ENCODE results near the gene PHACTR4.
"Not testable (repeated sequence)": the region's sequence is repeated elsewhere in the genome, so short reads cannot be mapped to it uniquely, and the experiment has no call there.

PHACTR4 gene

DNA sequence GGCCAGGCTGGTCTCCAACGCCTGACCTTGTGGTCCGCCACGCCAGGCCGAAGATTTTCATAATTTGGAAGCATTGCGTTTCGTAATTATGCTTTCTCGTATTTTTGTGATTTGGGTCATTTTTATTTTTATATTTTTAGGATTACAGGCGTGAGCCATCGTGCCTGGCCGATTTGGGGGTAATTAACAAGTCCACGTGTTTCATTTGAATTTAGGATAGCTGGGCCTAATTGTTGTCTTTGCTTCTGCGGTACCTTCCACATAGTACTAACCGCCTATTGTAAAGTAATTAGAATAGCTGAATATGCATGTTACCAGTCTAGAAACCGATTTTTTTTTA lies 137.3 kb downstream of the PHACTR4 start:
- DNase-seq, result no peak

DNA sequence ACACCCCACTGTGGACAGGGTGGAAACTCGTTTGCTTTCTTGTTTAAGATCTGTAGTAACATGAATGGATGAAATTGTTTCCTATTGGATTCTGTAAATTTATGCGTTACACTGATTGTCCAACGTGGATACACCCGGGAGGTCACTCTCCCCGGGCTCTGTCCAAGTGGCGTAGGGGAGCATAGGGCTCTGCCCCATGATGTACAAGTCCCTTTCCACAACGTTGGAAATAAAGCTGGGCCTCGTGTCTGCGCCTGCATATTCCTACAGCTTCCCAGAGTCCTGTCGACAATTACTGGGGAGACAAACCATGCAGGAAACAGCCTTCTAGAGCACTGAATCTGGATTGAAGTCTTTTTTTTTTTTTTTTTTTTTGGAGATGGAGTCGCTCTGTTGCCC lies 137.7 kb downstream of the PHACTR4 start:
- no peak for DNase-seq

DNA sequence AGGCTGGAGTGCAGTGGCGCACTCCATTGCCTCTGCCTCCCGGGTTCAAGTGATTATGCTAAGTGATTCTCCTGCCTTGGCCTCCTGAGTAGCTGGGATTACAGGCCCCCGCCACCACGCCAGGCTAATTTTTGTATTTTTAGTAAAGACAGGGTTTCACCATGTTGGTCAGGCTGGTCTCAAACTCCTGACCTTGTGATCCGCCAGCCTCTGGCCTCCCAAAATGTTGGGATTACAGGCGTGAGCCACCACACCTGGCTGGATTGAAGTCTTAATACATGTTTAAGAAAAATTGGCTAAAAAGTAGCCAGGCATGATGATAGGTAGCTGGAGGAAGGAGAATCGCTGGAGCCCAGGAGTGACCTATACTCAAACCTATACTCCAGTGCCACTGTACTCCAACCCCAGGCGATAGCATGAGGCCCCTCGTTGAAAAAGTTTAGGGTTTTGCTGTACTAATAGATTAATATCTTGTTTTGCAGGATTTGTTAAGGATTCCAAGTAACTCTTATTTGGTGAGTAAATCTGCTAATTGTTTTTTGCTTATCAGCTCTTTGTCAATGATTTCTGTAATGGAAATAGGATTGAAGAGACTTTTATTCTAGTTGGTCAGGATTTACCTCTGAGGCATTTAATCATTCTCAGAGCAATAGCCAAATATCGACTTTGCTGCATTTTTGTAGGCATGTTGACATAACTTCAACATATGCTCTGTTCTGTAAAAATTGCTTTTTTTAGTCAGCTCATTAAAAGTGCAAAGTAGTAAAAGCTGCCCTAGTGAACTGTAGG lies 138.3 kb downstream of the PHACTR4 start:
- DNase-seq, result no peak

DNA sequence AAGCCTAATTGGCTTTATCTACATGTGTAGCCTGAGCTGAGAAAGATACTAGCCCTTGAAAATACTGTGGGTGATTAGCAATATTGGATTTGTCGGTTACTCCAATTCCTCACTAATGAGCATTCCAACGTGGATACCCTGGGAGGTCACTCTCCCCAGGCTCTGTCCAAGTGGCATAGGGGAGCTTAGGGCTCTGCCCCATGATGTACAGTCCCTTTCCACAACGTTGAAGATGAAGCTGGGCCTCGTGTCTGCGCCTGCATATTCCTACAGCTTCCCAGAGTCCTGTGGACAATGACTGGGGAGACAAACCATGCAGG lies 138.9 kb downstream of the PHACTR4 start:
- DNase-seq, result no peak

DNA sequence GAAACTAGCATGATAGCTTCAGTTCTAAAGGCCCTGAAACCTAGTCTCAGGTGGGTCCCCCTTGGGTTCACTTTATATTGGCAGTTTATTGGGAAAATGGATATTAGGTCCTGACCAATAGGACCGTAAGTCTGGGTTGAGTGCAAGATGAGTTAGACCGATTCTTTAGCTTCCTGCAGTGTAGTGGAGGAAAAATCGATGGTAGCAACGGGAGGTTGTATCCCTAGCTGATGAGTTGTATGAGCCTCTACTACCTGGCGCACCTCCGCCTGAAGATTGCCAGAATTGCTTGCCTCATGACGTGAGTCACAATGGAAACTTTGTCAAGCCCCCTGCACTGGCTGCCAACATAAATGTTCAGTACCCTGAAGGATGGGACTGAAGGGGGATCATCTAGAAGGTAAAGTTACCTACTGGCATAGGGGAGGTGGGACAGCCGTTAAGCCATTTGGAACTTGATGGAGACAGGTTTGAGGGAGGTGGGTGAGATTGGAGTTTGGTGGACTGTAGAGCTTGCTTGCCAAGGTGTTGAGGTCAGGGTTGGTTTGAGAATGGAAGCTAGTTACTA lies 140.2 kb downstream of the PHACTR4 start:
- no peak for DNase-seq

DNA sequence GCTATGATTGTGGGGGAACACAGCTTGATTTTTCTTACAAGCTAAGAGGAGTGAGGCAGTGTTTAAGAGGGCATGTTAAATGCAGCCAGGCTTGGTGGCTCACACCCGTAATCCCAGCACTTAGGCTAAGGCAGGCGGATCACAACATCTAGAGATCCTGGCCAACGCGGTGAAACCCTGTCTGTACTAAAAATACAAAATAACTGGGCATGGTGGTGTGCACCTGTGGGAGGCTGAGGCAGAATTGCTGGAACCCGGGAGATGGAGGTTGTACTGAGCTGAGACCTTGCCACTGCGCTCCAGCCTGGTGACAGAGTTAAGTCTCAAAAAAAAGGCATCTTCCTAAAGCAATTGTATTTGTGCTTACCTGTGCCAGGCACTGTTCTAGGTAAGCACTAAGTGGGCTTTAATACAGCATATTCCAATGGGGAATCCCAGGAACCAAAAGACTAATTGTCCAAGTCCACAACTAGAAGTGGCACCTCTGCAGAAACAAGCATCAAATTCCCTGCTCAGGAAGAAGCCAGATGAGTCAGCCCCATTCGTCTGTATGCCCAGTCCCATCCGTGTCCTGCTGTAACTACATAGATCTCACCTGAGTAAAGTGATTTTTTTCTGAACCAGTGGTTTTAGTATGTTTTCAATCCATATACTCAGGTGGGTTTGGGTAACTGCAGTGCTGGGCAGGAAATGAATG lies 140.9 kb downstream of the PHACTR4 start:
- DNase-seq, result no peak

DNA sequence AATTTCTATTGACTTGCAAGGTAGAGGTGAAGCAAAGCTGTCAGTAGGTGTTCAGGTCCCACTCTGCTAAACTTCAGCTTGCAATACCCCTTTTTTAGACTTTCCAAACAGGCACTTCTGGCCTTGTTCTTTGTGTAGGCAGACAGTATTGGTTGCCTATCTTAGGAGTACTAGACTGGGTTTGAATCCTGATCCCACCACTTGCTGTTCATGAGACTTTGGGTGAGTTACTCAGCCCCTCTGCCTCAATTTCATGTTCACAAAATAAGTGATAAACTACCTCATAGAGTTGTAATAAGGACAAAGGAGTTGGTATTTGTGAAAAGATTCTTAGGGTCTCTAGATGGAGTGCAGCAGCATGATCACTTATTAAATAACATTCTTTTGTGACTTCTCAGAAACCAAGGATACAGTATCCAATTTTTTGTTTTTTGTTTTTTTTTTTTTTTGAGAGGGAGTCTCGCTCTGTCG lies 141.5 kb downstream of the PHACTR4 start:
- DNase-seq, result no peak

DNA sequence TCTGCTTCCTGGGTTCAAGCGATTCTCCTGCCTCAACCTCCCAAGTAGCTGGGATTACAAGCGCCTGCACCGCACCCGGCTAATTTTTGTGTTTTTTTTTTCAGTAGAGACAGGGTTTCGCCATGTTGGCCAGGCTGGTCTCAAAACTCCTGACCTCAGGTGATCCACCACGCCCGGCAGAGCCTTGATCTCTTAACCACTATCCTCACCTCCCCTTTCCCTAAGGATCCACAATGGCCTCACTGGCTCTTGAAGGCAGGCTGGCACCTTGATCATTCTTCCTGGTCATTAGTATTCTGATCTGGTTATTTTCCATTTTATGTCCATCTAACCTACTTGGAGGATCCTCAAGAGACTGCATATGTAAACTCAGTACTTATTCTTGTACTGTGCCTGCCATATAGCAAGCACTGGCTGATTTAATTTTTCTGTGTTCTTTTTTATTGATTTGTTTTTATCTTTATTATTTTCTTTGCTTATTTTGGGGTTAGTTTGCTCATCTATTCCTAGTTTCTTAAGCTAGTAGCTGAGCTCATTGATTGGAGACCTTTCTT lies 142.6 kb downstream of the PHACTR4 start:
- no peak for DNase-seq

DNA sequence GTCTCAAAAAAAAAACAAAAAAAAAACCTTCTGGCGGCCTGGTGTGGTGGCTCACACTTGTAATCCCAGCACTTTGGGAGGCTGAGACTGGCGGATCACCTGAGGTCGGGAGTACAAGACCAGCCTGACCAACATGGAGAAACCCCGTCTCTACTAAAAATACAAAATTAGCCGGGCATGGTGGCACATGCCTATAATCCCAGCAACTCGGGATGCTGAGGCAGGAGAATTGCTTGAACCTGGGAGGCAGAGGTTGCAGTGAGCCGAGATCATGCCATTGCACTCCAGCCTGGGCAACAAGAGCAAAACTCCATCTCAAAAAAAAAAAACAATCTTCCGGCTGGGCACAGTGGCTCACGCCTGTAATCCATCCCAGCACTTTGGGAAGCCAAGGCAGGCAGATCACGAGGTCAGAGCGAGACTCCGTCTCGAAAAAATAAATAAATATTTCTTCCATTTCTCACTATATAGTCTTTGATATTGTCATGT lies 144.9 kb downstream of the PHACTR4 start:
- DNase-seq, result not testable (repeated sequence)

DNA sequence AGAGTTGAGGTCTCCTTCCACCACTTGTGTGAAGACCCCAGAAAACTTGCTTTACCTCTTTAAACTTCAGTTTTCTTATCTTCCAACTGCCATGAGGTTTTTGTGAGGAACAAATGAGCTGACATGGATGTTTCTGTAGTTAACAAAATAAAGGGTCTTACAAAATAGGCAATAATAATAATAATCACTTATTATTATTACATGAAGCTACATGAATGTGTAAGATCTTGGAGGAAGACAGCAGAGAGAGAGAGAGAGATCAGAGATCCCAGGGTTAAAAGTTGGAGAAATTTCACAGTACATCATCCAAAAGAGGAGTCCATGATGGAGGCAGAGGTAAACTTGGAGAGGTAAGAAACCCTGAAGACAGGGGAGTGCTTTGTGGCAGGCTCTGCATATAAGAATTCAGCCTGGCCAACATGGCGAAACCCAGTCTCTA lies 147.0 kb downstream of the PHACTR4 start:
- no peak for DNase-seq

DNA sequence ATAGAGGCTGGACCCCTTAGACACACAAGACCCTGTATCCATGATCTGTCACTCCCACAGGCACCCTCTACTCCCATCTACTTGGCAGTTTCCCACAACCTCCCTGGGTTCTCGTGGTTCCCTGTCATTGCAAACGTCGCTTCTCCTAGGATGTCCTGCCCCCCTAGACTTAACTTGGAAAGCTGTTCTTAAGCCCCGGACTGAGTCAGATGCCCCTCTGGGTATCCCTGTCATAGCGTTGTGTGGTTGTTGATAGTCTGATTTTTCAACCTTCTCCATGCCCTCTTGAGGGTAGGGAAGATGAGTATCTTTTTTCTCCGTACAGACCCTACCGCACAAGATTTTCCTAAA lies 148.1 kb downstream of the PHACTR4 start:
- no peak for DNase-seq

DNA sequence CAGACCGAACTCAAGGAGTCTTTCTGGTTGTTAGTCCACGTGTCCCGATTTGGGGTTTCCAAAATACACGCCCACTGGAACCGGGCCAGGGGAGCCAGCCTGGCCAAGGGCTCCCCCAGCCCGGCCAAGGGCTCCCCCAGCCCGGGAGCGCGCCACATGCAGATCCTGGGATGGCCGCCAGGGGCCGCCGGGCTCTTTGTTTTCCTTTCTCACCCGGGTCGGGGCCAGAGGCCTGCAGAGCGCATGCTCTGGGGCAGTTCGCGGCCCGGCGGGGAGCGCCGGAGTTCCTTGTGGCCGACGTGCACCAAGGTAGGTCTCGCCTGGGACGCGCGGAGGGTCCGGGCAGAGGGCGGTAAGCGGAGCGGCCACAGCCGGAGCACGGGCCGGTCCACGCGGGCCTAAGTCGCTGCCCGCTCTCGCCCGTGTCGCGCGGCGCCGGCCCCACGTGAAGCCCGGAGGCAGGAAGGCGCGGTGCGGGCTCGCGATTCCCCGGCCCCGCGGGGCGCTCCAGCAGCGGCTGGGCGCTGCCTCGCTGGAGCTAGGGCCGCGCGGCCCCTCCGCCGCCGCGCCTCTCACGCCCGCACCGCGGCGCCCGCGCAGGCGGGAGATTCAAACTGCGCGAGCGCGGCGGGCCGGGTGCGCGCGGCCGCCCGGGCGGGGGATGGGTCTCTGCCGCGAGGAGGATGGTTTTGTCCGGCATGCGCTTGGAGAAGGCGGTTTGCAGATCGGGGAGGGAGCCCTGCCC lies 148.6 kb downstream of the PHACTR4 start:
- no peak for DNase-seq

DNA sequence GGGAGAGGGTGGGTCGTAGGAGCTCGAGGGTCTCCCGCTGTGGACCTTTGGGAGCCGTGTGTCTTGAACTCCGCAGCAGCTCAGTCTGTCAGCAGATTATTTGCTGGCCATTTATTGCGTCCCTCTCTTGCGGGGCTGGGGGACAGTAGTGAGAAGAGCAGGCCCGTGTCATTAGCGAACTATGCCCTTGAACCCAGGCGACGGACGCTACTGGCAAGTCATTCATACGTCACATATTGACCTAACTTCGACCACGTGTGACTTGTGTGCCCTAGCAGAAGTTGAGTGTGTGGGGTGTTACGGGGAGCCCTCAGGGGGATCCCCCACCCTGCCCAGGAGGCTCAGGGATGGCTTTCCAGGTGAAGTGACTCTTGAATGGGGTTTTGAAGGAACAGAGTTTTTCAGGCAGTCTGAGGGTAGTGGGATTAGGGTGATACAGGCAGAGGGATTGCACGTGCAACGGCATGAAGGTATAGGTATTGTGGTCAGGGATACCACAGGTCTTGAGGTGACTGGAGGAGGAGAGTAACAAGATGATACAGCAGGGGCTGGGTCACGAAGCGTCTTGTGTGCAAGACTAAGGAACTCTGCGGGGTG lies 149.3 kb downstream of the PHACTR4 start:
- no peak for DNase-seq

DNA sequence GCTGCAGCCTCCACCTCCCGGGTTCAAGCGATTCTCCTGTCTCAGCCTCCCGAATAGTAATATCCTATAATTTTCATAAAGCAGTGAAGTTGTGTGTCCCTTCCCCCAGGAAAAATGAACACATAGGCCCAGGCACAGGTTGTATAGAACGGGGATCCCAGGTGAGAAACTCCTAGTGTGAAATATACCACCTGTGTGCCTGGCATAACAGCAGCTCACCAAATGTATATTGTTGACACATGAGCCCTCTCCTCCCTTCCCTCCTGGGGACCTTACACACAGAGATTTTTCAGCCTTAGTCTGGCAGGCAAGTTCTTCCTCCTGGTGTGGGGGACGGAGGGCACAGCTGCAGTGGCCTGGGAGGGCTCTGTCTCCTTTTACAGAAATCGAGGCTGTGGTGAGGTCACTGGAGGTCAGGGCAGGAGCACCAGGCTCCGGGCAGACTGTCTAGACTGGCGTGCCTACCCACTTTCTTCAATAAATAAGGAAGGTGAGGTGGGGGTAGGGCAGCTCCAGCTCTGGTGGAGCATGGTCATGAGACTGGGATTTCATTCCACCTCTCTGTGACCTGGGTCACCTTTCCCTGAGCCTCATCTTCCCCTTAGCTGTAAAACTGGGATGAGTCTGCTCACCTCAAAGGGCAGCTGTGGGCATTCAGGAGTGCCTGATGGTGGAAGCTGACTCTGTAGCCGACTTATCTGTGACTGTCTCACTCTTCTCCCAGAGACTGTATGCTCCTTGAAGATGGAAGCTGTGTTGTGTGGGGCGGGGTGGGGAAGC lies 150.6 kb downstream of the PHACTR4 start:
- DNase-seq, result no peak

DNA sequence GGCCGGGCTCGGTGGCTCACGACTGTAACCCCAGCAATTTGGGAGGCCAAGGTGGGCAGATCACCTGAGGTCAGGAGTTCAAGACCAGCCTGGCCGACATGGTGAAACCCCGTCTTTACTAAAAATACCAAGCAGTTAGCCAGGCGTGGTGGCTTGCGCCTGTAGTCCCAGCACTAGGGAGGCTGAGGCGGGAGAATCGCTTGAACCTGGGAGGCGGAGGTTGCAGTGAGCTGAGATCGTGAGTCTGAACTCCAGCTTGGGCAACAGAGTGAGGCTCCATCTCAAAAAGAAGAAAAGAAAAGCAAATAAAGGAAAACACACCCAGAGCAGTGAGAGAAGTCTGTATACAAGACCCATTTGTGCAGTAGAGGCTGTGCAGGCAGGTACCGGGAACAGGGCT lies 151.3 kb downstream of the PHACTR4 start:
- not testable (repeated sequence) for DNase-seq

DNA sequence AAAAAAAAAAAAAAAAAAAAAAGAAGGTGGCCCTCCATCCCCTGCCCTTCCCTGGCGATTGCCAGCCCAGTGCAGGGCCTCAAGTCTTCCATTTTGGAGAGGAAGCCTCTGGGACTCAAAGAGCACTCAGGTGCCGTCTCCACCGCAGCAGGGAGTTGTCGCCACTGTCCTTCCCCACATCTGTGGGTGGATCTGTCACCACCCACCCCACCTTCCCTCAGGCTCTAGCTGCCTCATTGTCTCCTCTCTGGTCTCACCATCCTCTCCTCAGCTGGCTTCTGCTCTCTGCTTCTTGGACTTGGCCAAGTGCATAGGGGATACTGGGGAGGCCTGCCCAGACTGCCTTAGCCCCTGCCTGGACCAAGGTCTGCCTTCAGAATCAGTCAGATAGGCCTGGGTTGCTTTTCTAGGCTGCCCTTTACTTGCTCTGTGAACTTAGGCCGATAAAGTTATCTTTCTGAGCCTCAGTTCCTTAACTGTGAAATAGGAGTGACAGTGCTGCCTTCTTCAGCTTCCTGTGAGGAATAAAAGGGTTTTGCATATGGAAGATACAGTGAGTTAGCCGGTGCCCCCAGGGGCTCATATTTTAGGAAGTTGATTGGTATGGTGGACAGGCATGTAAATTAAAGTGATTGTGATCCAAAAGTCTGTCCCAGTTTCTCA lies 152.1 kb downstream of the PHACTR4 start:
- DNase-seq, result no peak

DNA sequence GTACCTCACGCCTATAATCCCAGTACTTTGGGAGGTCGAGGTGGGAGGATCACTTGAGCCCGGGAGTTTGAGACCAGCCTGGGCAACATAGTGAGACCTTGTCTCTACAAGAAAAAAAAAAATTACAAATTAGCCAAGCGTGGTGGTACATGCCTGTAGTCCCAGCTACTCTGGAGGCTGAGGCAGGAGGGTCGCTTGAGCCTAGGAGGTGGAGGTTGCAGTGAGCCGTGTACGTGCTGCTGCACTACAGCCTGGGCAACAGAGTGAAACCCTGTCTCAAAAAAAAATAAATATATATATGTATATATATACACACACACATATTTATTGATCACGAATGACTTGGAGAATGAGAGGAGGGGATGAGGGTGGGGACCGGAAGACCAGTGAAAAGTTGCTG lies 153.0 kb downstream of the PHACTR4 start:
- DNase-seq, result not testable (repeated sequence)

DNA sequence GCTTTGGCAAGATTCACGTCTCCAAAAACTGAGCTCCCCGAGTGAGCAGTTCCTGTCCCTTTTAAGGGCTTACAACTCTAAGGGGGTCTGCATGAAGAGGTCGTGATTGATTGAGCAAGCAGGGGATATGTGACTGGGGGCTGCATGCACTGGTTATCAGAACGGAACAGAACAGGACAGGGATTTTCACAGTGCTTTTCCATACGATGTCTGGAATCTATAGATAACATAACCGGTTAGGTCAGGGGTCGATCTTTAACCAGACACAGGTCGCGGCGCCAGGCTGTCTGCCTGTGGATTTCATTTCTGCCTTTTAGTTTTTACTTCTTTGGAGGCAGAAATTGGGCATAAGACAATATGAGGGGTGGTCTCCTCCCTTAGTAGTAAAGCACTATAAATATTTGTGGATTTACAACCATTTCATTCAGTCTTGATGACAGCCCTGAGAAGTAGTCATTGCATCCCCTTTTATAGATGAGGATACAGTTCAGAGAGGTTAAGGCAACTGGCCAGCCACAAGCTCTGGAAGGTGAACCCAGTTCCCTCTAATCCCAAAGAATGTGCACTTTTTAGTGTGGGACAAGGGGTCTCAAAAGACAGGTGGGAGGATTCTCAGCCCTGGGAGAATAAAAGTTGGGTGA lies 155.6 kb downstream of the PHACTR4 start:
- not testable (repeated sequence) for DNase-seq

DNA sequence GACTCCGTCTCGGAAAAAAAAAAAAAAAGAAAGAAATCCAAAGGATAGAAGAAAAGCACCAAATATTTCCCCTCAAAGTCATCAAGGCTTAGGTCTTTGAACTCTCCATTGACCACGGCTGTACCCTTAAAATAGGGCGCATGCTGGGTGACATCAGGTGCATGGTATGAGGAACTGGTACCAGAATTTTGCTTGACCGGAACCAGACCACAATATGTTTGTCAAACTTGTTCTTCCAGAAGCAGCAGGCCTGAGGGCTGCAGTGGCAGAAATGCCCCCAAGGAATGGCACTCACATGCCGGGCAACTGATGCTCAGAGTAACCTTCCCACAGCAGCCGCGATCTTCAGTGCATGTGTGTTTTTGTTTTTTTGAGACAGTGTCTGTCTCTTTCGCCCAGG lies 157.3 kb downstream of the PHACTR4 start:
- DNase-seq, result no peak

DNA sequence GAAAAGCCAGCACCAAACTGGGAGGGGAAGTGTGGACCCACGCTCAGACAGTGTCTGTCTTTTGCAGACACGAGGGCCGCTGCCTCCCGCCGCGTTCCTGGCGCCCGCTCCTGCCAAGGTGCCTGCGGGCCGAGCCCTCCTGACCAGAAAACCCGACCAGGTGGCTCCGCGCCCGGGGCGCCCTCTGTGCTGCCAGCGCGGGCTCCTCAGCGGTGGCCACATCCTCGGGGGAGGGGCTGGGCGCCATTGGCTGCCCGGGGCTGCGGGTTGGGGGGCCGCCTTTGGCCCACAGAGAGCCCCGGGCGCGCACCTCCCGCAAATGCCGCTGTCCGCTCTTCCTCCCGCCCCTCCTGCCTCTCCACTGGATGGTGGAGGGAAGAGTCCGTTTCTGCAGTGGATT lies 160.9 kb downstream of the PHACTR4 start:
- no peak for DNase-seq

DNA sequence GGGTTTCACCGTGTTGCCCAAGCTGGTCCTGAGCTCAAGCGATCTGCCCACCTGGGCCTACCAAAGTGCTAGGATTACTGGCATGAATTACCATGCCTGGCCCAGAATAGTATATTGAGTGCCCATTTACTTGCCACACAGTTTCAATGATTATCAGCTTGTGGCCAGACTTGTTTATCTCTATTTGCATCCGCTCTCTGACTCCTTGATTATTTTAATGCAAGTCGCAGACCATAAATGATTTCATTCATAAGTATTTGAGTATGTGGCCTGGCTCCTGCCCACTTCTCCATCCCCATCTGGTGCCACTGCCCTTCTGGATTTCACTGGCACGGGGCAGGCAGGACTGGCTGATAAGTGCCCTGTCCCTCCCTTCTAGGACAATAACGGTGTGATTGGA lies 165.1 kb downstream of the PHACTR4 start:
- no peak for DNase-seq

All from SIG-M5 (cell line).